ENCODE measurements around the gene METTL17.
"Not testable (repeated sequence)": the region's sequence is repeated elsewhere in the genome, so short reads cannot be mapped to it uniquely, and the experiment has no call there.

The METTL17 gene

DNA sequence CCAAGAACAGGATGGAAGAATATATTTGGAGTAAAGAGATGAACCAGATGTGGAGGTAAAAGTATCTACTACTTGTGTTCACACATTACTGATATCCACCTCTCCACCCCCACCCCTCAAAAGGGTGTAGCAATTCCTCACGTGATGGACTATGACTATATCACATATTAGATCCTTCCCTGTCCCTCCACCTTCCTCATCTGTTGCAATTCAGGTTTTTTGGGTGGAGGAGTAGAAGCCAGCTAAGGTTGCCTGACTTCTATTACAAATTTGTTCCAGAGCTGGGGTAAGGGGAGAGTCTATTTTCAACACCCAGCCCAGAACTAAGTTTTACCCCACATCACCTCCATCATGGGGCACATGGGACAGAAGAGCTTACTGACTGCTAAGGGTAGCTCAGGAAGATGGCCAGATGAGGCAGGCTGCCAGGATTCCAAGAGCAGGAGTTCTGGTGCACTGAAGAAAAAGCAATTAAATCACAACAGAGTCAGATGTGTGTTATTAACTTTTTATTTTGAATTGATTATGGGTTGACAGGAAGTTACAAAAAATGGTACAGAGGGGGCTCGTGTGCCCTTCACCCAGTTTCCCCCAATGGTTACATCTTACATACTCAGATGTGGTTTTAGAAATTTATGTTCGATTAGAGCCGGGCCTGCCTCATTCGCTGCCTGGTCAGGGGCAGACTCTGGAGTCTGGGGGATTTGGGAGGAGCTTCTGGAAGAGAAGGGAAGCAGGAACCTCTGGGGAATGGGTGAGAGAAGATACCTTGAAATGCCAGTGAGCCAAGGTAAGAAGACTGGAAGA, 42.7 kb downstream of the METTL17 start:
- Histone ChIP-seq H3K4me1 (ENCODE audit: control insufficient read depth in 1 of 2, insufficient read depth in 2 of 2, low read length in 2 of 2) (no peaks in the 10 kb centered on the region), H3K27ac (ENCODE audit: low read depth, low read length) (no peak overlapping the region), H3K36me3 (ENCODE audit: control insufficient read depth in 1 of 2, insufficient read depth in 2 of 2, low read length in 2 of 2) (no peaks in the 10 kb centered on the region), H3K9me3 (ENCODE audit: control insufficient read depth in 1 of 2, low read length in 2 of 2) (no peaks in the 10 kb centered on the region), H3K9ac (ENCODE audit: low read depth in 1 of 2, low read length in 2 of 2) (no peak overlapping the region), H3K4me3 (ENCODE audit: low read depth in 1 of 2, low read length in 2 of 2) (no peak overlapping the region), H3K27me3 (ENCODE audit: control insufficient read depth in 1 of 2, insufficient read depth in 2 of 2, low read length in 2 of 2) (no peaks in the 10 kb centered on the region)

- Histone ChIP-seq H3K4me3 (ENCODE audit: low read depth in 1 of 2, low read length in 2 of 2) (no peak overlapping the region), H3K4me1 (ENCODE audit: control insufficient read depth in 1 of 2, insufficient read depth in 2 of 2, low read length in 2 of 2) (peaks cover 5% of the 10 kb centered on the region in 2 donors), H3K9me3 (ENCODE audit: control insufficient read depth in 1 of 2, low read length in 2 of 2) (no peaks in the 10 kb centered on the region), H3K27ac (ENCODE audit: low read depth, low read length) (no peak overlapping the region), H3K9ac (ENCODE audit: low read depth in 1 of 2, low read length in 2 of 2) (no peak overlapping the region), H3K27me3 (ENCODE audit: control insufficient read depth in 1 of 2, insufficient read depth in 2 of 2, low read length in 2 of 2) (no peaks in the 10 kb centered on the region), H3K36me3 (ENCODE audit: control insufficient read depth in 1 of 2, insufficient read depth in 2 of 2, low read length in 2 of 2) (no peaks in the 10 kb centered on the region)
These were observed 43.4 kb downstream of the METTL17 start for GRCh38 chr14:21033133-21033698.

DNA sequence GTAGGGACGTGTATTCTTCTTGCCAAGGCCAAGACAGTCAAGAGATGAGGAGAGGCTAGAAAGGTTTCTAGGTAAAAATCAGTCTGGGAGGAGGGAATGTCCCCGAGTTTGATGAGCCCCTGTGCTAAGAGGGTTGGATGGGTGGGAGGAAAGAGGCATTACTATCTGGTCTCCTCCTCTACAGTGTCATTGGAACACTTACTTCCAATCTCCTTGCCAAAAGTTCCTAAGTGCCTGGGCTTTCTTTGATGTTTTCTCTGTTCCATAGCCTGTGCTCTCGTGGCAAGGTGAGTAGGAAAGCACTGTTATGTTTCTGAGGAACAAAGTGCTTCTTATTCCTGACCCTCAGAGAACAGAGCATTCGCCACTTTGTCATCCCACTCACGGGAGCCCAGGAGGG, 44.9 kb downstream of the METTL17 start, which contains the start of gene RNASE13:
RNASE13 (minus strand) TSS at position 101 of the 400 bp plus-strand sequence. CDS start 519 bp downstream, outside the sequence.
- H3K4me3 ChIP-seq (ENCODE audit: low read depth in 1 of 2, low read length in 2 of 2), result no peak within 1 kb of the TSS
- no peaks in the 10 kb centered on the region for H3K27me3 ChIP-seq (ENCODE audit: control insufficient read depth in 1 of 2, insufficient read depth in 2 of 2, low read length in 2 of 2)
- H3K9me3 ChIP-seq (ENCODE audit: control insufficient read depth in 1 of 2, low read length in 2 of 2), result no peaks in the 10 kb centered on the region
- no peaks in the 10 kb centered on the region for H3K36me3 ChIP-seq (ENCODE audit: control insufficient read depth in 1 of 2, insufficient read depth in 2 of 2, low read length in 2 of 2)
- no peak within 1 kb of the TSS for H3K27ac ChIP-seq (ENCODE audit: low read depth, low read length)
- peaks cover 20% of the 10 kb centered on the region in 2 donors for H3K4me1 ChIP-seq (ENCODE audit: control insufficient read depth in 1 of 2, insufficient read depth in 2 of 2, low read length in 2 of 2)
- H3K9ac ChIP-seq (ENCODE audit: low read depth in 1 of 2, low read length in 2 of 2), result no peak within 1 kb of the TSS

- Histone ChIP-seq H3K27ac (ENCODE audit: low read depth, low read length) (no peak overlapping the region), H3K27me3 (ENCODE audit: control insufficient read depth in 1 of 2, insufficient read depth in 2 of 2, low read length in 2 of 2) (no peaks in the 10 kb centered on the region), H3K36me3 (ENCODE audit: control insufficient read depth in 1 of 2, insufficient read depth in 2 of 2, low read length in 2 of 2) (no peaks in the 10 kb centered on the region), H3K4me1 (ENCODE audit: control insufficient read depth in 1 of 2, insufficient read depth in 2 of 2, low read length in 2 of 2) (peaks cover 23 to 24% of the 10 kb centered on the region in 2 donors), H3K9me3 (ENCODE audit: control insufficient read depth in 1 of 2, low read length in 2 of 2) (no peaks in the 10 kb centered on the region), H3K9ac (ENCODE audit: low read depth in 1 of 2, low read length in 2 of 2) (no peak overlapping the region), H3K4me3 (ENCODE audit: low read depth in 1 of 2, low read length in 2 of 2) (no peak overlapping the region)
These were observed 47.0 kb downstream of the METTL17 start for GRCh38 chr14:21036751-21037150.

- H3K9me3 ChIP-seq (ENCODE audit: control insufficient read depth in 1 of 2, low read length in 2 of 2), result no peaks in the 10 kb centered on the region
- H3K27ac ChIP-seq (ENCODE audit: low read depth, low read length), result no peak overlapping the region
- H3K36me3 ChIP-seq (ENCODE audit: control insufficient read depth in 1 of 2, insufficient read depth in 2 of 2, low read length in 2 of 2), result no peaks in the 10 kb centered on the region
- no peak overlapping the region for H3K4me3 ChIP-seq (ENCODE audit: low read depth in 1 of 2, low read length in 2 of 2)
- H3K27me3 ChIP-seq (ENCODE audit: control insufficient read depth in 1 of 2, insufficient read depth in 2 of 2, low read length in 2 of 2), result no peaks in the 10 kb centered on the region
- no peak overlapping the region for H3K9ac ChIP-seq (ENCODE audit: low read depth in 1 of 2, low read length in 2 of 2)
- H3K4me1 ChIP-seq (ENCODE audit: control insufficient read depth in 1 of 2, insufficient read depth in 2 of 2, low read length in 2 of 2), result peaks cover 23 to 24% of the 10 kb centered on the region in 2 donors
These were observed 47.4 kb downstream of the METTL17 start for GRCh38 chr14:21037156-21037555.

DNA sequence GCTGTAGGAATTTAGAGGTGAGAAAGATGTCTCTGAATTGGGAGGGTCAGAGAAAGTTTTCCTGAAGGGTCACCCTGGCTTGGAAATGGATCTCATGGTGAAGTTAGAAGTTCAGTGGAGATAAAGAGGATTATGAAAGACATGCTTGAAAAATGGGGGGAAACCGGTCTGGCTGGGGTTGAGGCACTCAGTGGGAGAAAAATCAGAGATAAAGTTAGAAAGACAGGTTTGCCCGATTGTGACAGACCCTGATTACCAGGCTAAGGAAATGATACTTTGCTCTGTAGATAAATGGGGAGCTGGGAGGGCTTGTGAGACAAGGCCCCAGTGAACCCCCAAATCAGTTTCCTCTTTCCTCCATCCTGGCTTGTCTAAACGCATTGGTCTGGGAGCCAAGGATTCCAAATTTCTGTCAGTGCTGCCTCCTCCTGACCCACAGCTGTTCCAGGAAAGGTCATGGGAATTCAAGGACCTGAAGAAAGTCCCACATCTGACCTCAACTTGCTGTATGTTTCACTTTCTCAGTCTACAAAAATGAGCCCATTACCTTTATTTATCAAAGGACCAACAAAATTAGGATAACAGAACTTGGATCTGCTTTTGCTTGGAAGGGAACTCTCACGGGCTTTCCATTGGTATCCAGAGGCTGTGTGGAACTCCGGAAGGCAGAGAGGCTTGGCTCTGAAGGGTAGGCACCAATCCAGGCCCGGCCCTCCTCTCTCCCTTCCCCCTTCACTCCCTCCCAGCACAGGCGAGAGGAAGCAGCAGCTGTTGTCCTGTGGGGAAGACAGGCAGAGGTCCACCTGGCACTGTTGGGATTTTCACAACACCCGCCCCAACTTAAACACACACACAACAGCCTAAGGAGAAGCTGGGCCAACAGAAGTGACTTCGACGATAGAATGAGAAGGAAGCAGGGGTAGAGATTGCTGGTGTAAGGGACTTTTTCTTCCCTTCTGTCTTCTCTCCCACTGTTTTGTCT, 49.0 kb downstream of the METTL17 start:
- Histone ChIP-seq H3K27me3 (ENCODE audit: control insufficient read depth in 1 of 2, insufficient read depth in 2 of 2, low read length in 2 of 2) (no peaks in the 10 kb centered on the region), H3K9me3 (ENCODE audit: control insufficient read depth in 1 of 2, low read length in 2 of 2) (no peaks in the 10 kb centered on the region), H3K4me1 (ENCODE audit: control insufficient read depth in 1 of 2, insufficient read depth in 2 of 2, low read length in 2 of 2) (peaks cover 31 to 33% of the 10 kb centered on the region in 2 donors), H3K36me3 (ENCODE audit: control insufficient read depth in 1 of 2, insufficient read depth in 2 of 2, low read length in 2 of 2) (no peaks in the 10 kb centered on the region), H3K27ac (ENCODE audit: low read depth, low read length) (no peak overlapping the region), H3K4me3 (ENCODE audit: low read depth in 1 of 2, low read length in 2 of 2) (no peak overlapping the region), H3K9ac (ENCODE audit: low read depth in 1 of 2, low read length in 2 of 2) (peak overlapping the region in 1 of 2 donors; percentile 1)

DNA sequence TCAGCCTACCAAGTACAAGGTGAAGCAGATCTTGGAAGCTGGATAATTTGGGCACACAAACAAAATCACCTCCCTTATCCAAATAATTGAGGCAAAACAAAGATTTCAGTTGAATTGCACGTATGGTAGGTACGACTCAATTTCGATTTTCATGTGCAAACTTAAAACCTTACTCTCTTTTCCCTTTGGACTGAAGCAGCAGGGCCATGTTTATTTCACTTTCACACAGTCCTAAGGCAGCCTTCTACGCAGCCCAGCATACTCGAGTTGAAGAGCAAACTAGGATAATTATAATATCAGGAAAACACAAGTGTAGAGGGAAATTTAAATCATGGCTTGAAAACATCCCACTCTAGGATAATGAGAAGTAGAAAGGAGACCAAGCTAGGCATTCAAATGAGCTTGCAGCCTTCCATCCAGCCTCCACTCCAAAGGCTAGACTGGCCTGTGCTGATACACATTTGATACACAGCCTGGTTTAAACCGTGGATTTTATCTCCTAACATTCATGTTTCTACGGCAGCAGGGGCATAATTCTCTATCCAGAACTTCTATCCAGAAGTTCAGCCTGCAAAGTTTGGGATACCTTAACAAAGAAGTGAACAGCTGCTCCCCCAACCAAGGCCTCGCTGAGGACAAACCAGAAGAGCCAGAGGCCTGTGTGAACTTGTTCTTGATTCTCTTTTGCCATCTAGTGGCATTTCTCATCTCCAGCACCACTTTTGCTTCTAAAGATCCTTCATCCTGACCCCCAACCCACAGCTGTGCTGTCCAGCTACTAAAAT, 50.0 kb downstream of the METTL17 start:
- no peak overlapping the region for H3K4me3 ChIP-seq (ENCODE audit: low read depth in 1 of 2, low read length in 2 of 2)
- no peaks in the 10 kb centered on the region for H3K36me3 ChIP-seq (ENCODE audit: control insufficient read depth in 1 of 2, insufficient read depth in 2 of 2, low read length in 2 of 2)
- H3K9me3 ChIP-seq (ENCODE audit: control insufficient read depth in 1 of 2, low read length in 2 of 2), result no peaks in the 10 kb centered on the region
- peaks cover 33 to 38% of the 10 kb centered on the region in 2 donors for H3K4me1 ChIP-seq (ENCODE audit: control insufficient read depth in 1 of 2, insufficient read depth in 2 of 2, low read length in 2 of 2)
- H3K9ac ChIP-seq (ENCODE audit: low read depth in 1 of 2, low read length in 2 of 2), result peak overlapping the region; percentile 1 to 19
- H3K27ac ChIP-seq (ENCODE audit: low read depth, low read length), result no peak overlapping the region
- H3K27me3 ChIP-seq (ENCODE audit: control insufficient read depth in 1 of 2, insufficient read depth in 2 of 2, low read length in 2 of 2), result no peaks in the 10 kb centered on the region

DNA sequence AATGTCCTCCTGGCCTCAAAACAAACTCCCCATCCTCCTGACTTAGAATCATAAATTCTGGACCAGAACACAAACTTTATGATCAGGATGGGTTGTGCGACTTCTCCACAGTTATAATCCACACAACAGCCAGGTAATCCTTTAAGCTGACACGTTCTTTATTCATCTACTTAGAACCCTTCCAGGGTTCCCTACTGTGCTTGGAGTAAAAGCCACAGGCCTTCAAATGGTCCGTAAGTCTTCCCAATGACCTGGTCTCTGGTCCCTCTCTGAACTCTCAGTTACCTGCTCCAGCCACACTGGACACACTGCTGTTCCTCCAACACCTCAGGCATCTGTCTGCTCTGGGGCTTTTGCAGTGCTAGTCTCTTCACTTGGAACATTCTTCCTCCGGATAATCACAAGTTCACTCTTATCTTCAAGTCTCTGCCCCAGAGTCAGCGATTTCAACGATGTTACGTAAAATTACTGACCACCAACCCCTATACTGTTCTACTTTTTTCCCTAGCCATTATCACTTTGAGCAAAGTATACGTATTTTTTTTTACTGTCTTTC, 50.7 kb downstream of the METTL17 start:
- Histone ChIP-seq H3K27ac (ENCODE audit: low read depth, low read length) (no peak overlapping the region), H3K4me3 (ENCODE audit: low read depth in 1 of 2, low read length in 2 of 2) (no peak overlapping the region), H3K36me3 (ENCODE audit: control insufficient read depth in 1 of 2, insufficient read depth in 2 of 2, low read length in 2 of 2) (no peaks in the 10 kb centered on the region), H3K9ac (ENCODE audit: low read depth in 1 of 2, low read length in 2 of 2) (no peak overlapping the region), H3K4me1 (ENCODE audit: control insufficient read depth in 1 of 2, insufficient read depth in 2 of 2, low read length in 2 of 2) (peaks cover 33 to 38% of the 10 kb centered on the region in 2 donors), H3K27me3 (ENCODE audit: control insufficient read depth in 1 of 2, insufficient read depth in 2 of 2, low read length in 2 of 2) (no peaks in the 10 kb centered on the region), H3K9me3 (ENCODE audit: control insufficient read depth in 1 of 2, low read length in 2 of 2) (no peaks in the 10 kb centered on the region)

- not testable (repeated sequence) for H3K4me3 ChIP-seq (ENCODE audit: low read depth in 1 of 2, low read length in 2 of 2); H3K9me3 ChIP-seq (ENCODE audit: control insufficient read depth in 1 of 2, low read length in 2 of 2); H3K27ac ChIP-seq (ENCODE audit: low read depth, low read length); H3K27me3 ChIP-seq (ENCODE audit: control insufficient read depth in 1 of 2, insufficient read depth in 2 of 2, low read length in 2 of 2); H3K36me3 ChIP-seq (ENCODE audit: control insufficient read depth in 1 of 2, insufficient read depth in 2 of 2, low read length in 2 of 2); H3K9ac ChIP-seq (ENCODE audit: low read depth in 1 of 2, low read length in 2 of 2)
- H3K4me1 ChIP-seq (ENCODE audit: control insufficient read depth in 1 of 2, insufficient read depth in 2 of 2, low read length in 2 of 2), result peaks cover 33 to 38% of the 10 kb centered on the region in 2 donors
These were observed 51.2 kb downstream of the METTL17 start for GRCh38 chr14:21040941-21041340.
